Upper lobe of right lung (tissue), 1 donor: ENCODE results near the gene PITPNB. TPM values are rescaled to one million over a fixed set of nuclear protein-coding genes. Genes with fewer than 3 reads are reported as not detected.

Source experiments
- ATAC-seq: fragments of 200-7000 bp; cut with Tn5 transposase; one replicate; pipeline ENCODE4 v1.9.1; 2020; ENCODE audit warnings: mild to moderate bottlenecking, moderate library complexity
- DNase-seq: peaks from one replicate; pipeline ENCODE4 v3.0.0-alpha.2; 2020
- H3K27ac ChIP-seq: fragments of 200-600 bp; one replicate; pipeline ENCODE4 v1.8.0; 2022
- H3K27me3 ChIP-seq: fragments of 200-600 bp; one replicate; pipeline ENCODE4 v1.8.0; 2022; ENCODE audit warnings: mild to moderate bottlenecking
- H3K36me3 ChIP-seq: fragments of 200-600 bp; one replicate; pipeline ENCODE4 v1.8.0; 2022
- H3K4me1 ChIP-seq: fragments of 200-600 bp; one replicate; pipeline ENCODE4 v1.8.0; 2022
- H3K4me3 ChIP-seq: fragments of 200-600 bp; one replicate; pipeline ENCODE4 v1.8.0; 2022; ENCODE audit warnings: mild to moderate bottlenecking
- H3K9me3 ChIP-seq: fragments of 200-600 bp; one replicate; pipeline ENCODE4 v1.8.0; 2022
- CTCF ChIP-seq: fragments of 200-600 bp; IDR thresholded peaks from one replicate; pipeline ENCODE4 v1.8.0; 2022; ENCODE audit warnings: antibody characterized with exemption
- intact Hi-C: fragments of 100-400 bp; cut with DNase I; formaldehyde crosslinking; loops from one replicate; pipeline ENCODE4 v1.11.0; 2022
- total RNA-seq: library from RNA; stranded (reverse); fragmentation: NEBNext Ultra II Directional; extraction: Animal tissue kit (Norgen Biotek cat#: 25700); gene quantifications from one replicate; pipeline ENCODE4 v1.2.1, GENCODE V29; 2021
- donor health status: DM: no; HTN: yes; CAD: no; lungs with severe emphysema.

PITPNB gene
- total RNA-seq, 1 donor from 2014 or later = 73.8 TPM

- Histone ChIP-seq H3K36me3 (no peaks in the 10 kb centered on the region), H3K4me1 (peaks cover 10% of the 10 kb centered on the region), H3K9me3 (no peaks in the 10 kb centered on the region), H3K27ac (no peak overlapping the region), H3K27me3 (peaks cover 4% of the 10 kb centered on the region), H3K4me3 (no peak overlapping the region)
- no peak for ATAC-seq
- no peak for DNase-seq
- intact Hi-C loops = loop anchor here (10.0 kb wide), 1 partner anchor 1054 kb away; no protein-coding TSS in a partner anchor
- TF ChIP-seq CTCF = no peak
These were observed 110.4 kb downstream of the PITPNB start for GRCh38 chr22:27808451-27809225.

GRCh38 chr22:27805841-27806240, 113.2 kb downstream of the PITPNB start:
- Histone ChIP-seq H3K27me3 (peaks cover 6% of the 10 kb centered on the region), H3K36me3 (no peaks in the 10 kb centered on the region), H3K27ac (no peak overlapping the region), H3K4me1 (peaks cover 18% of the 10 kb centered on the region), H3K9me3 (no peaks in the 10 kb centered on the region), H3K4me3 (no peak overlapping the region)
- ATAC-seq (no peak), DNase-seq (no peak)
- no peak for TF ChIP-seq CTCF
- intact Hi-C loops = loop anchor here (10.0 kb wide), 1 partner anchor 1051 kb away; no protein-coding TSS in a partner anchor

GRCh38 chr22:27804470-27805297, 114.4 kb downstream of the PITPNB start:
- H3K27ac ChIP-seq = no peak overlapping the region
- DNase-seq = peak; percentile 76
- H3K36me3 ChIP-seq = no peaks in the 10 kb centered on the region
- peaks cover 18% of the 10 kb centered on the region for H3K27me3 ChIP-seq
- ATAC-seq = peak; percentile 67
- H3K9me3 ChIP-seq = no peaks in the 10 kb centered on the region
- no peak overlapping the region for H3K4me3 ChIP-seq
- peak; percentile 73 for TF ChIP-seq CTCF
- intact Hi-C loops = loop anchor here (10.0 kb wide), 1 partner anchor 1050 kb away; no protein-coding TSS in a partner anchor
- peaks cover 20% of the 10 kb centered on the region for H3K4me1 ChIP-seq

DNA sequence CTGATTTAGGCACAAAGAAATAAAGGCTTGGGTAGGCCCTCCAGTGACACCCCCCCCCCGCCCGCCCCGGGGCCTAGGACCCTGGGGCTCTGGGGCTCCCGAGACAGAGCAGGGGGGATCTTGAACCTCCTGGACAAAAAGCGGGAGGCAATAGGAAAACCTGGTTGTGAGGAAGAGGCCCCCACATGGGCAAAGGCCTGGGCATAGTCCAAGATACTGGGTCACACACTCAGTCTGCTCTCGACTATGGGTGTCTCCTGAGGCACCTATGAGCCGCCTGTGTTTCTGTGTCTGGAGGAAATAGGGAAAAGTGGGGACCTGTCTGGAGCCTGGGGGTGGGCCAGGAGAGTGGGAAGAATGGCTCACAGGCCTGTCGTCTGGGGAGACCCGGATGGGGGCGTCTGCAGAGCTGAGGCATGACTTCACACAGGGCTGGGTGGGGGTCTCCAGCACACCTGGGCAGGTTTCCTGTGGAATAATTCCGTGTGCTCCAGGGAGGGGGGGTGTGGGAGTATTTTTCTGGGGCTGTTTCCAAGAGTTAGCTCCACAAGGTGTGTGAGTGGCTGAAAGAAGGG, 115.1 kb downstream of the PITPNB start:
- DNase-seq (no peak), ATAC-seq (no peak)
- no peaks in the 10 kb centered on the region for H3K36me3 ChIP-seq
- TF ChIP-seq CTCF = no peak
- H3K27me3 ChIP-seq = peaks cover 25% of the 10 kb centered on the region
- intact Hi-C loops = loop anchor here (10.0 kb wide), 1 partner anchor 1049 kb away; no protein-coding TSS in a partner anchor
- H3K27ac ChIP-seq = no peak overlapping the region
- peaks cover 20% of the 10 kb centered on the region for H3K4me1 ChIP-seq
- H3K9me3 ChIP-seq = no peaks in the 10 kb centered on the region
- H3K4me3 ChIP-seq = no peak overlapping the region

- peaks cover 27% of the 10 kb centered on the region for H3K27me3 ChIP-seq
- H3K9me3 ChIP-seq = no peaks in the 10 kb centered on the region
- intact Hi-C loops = loop anchor here (10.0 kb wide), 1 partner anchor 1048 kb away; no protein-coding TSS in a partner anchor
- no peaks in the 10 kb centered on the region for H3K36me3 ChIP-seq
- H3K27ac ChIP-seq = peak overlapping the region; percentile 66
- DNase-seq (no peak), ATAC-seq (no peak)
- TF ChIP-seq CTCF = no peak
- peaks cover 20% of the 10 kb centered on the region for H3K4me1 ChIP-seq
- peak overlapping the region; percentile 69 for H3K4me3 ChIP-seq
These were observed 116.5 kb downstream of the PITPNB start for GRCh38 chr22:27802346-27803073.
